Activated effector memory CD4-positive, alpha-beta T cell treated with anti-CD3 and anti-CD28 coated beads, Interleukin-2, amount 50 U/mL, for 16 hours (primary cell): Measurements from ENCODE around the gene SELENOO.

Source experiments
- DNase-seq: peaks from one replicate; pipeline ENCODE4 v3.0.0-alpha.2; 2020

Gene SELENOO

DNA sequence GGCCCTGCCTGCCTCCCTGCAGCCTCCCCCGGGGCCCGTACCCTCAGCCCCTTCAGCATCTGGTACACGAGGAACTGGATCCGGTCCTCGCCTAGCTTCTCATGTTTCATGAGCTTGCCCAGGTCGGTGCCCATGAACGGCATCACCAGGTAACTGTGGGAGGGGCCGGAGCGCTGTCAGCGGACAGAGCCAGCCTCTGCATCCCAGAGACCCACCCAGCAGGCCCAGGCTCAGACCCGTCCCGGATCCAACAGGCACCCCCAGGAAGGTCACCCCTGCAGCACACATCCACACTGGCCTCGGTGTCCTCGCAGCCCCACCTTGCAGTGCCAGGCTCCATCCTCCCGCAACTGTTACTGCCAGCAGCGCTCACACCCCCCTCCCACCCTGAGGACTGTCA is 56.2 kb downstream of the SELENOO start:
- DNase-seq, result no peak

- DNase-seq, result no peak
Measured at GRCh38 chr22:50257451-50258360, 56.9 kb downstream of the SELENOO start.

DNA sequence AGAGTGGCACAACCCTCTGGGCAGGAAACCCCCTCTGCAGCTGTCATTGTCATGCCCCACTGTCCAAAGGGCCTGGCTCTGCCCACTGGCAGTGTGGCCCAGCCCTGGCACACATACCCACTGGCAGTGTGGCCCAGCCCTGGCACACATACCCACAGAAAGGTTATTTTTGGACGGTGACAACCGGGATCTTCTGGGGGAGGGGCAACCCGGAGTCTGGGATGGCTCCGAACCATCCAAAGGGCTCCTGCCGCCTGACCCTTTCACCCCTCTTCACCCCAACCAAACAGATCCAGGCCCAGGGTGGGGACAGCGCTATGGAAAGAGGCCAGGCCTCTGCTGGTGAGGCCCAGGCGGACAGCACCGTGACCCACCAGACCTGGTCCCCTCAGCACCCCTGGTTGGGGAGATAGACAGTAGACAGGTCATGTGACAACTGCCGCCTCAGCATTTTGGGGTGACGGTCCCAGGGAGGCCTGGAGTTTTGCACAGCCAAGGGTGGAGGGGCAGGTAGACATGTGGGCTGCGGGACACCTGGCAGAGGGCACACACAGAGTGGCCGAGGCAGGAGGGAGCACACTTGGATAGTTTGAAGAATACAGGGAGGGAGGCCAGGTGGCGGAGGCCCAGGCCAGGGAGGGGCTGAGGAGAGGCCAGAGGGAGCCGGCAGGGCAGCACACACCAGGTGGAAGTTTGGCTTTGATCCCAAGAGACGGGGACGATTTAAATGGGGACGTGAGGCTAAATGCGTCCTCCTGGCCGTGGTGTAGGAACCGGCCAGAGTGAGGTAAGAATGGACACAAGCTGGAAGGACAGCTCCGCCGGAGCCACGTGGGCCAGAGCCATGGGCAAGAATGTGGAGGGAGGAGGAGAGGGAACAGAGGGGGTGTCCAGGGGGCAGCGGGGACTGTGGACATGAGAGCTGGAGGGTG is 57.8 kb downstream of the SELENOO start:
- DNase-seq, result no peak

DNA sequence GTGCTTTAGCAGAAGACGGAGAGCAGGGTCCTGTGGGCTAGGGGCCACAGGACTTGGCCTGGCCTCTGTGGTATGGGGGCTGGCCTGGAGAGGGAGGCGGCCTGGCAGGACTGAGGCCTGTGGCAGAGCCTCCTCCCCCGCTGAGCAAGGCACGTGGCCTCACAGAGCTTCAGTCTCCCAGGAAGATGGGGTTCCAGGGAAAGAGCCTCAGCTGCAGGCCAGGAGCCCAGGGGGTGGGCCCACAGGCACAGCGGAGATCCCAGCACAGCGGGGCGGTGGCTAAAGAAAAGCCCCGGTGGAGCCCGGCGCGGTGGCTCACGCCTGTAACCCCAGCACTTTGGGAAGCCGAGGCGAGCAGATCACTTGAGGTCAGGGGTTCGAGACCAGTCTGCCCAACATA is 58.5 kb downstream of the SELENOO start:
- DNase-seq, result no peak

DNA sequence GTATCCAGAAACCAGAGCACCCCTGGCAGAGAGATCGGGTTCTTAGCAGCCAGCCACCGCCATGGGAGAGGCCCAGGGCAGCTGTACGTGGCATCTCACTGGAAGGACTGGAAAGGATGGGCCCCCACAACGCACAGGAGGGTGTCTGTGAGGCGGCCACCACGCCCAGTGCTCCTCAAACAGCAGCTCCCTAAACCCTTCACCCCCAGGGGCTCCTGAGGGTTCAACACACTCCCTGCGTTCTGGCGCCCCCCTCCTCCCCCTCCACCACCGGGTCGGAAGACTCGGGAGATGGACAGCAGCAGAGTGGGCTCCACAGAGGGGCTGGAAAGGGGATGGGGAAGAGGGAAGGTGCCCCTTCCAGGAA is 59.6 kb downstream of the SELENOO start:
- no peak for DNase-seq

- no peak for DNase-seq
Measured at GRCh38 chr22:50260801-50261614, 60.2 kb downstream of the SELENOO start.

GRCh38 chr22:50261615-50262459 is 61.0 kb downstream of the SELENOO start, which contains the start of gene MAPK12:
MAPK12 (minus strand) TSS chr22:50261683; CDS start chr22:50261509, 174 bp downstream.
- no peak for DNase-seq

DNA sequence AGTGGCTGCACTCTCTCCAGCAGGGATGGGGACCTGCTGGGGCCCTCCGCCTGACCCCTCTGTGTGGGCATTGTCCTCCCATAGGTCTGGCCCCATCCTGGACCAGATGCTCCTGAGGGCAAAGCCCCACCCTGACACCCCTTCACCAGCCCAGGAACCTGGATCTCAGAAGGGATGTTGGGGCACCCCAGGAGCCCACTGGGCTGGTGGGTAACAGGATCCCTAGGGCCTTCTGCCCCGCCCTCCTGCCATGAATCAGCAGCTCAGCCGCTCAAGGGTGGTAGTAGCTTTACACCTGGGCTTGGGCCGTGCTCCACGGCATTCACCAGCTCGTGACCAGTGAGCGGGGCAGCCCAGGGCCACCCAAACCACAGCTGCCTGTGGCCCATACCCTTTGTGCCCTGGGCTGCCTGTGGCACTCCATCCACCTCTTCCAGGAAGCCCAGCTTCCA is 61.7 kb downstream of the SELENOO start:
- DNase-seq, result no peak

- no peak for DNase-seq
Measured at GRCh38 chr22:50262973-50263617, 62.3 kb downstream of the SELENOO start.

DNA sequence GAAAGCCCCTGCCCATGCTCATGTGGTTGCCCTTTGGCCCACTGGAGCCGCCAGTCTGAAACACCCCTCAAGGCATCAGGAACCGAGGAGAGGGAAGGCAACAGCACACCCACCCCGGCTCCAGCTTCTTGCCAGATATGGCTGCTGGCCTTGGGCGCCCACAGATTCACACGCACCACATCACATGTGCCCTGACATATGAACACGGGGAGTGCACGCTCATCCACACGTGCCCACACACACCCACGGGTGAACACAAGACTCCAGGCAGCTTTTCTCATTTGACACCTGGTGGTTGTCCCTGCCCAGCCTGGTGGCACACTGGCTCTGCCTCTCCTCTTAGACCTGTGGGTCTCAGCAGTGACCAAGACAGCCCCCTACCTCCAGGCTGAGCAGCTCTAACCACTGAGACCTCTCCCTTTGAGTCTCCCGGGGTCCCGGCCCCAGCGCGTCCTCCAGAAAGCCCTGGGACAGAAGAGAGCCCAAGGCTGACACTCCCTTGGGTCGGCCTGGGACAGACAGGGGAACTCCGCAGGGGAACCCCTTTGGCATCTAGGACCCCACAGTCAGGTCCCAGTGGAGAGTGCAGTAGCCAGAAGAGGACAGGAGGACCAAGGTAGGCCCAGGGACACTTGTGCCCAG is 63.4 kb downstream of the SELENOO start:
- DNase-seq, result no peak

DNA sequence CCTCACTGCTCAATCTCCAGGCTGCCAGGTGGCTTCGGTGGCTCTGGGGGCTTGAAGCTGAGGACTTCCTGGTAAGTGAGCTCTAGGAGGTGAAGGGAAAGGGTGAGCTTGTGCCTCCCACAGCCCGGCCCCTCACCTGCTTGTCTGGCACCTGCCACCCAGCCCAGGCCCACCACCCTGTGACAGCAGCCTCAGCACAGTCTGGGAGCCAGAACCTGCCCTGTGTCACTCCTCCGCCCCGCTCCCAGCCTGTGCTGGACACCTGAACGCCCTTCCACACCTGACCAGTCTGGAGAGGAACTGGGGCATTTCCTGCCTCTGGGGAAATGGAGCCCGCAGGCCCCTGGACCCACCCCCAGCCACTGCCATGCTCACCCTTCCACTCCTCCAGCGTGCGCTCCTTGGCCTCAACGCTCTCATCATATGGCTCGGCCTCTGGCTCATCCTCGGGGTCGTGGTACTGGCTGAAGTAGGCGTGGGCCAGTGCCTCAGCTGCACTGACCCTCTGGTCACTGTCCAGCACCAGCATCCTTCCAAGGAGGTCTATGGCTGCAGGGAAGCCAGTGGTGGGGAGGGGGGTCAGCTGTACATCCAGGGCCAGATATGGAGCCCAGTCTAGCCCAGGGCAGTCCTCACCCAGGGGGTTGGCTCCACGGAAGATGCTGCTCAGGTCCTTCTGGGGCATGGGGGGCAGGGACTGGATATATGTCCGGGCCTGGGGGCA is 64.3 kb downstream of the SELENOO start:
- no peak for DNase-seq

GRCh38 chr22:50266994-50267393 is 66.2 kb downstream of the SELENOO start:
- no peak for DNase-seq
